Glutamatergic neuron (in vitro differentiated cells): ENCODE data around the gene ULBP2. TPM values are rescaled to one million over a fixed set of nuclear protein-coding genes. Genes with fewer than 3 reads are reported as not detected.

Experiments used
- DNase-seq: peaks from one replicate; pipeline ENCODE4 v3.0.0; 2022
- H3K27ac Mint-ChIP-seq: one replicate; pipeline ENCODE4 v1.8.0; 2020; ENCODE audit warnings: mild to moderate bottlenecking, mixed read lengths, inconsistent platforms; ENCODE audit not compliant: unreplicated experiment
- H3K27me3 Mint-ChIP-seq: one replicate; pipeline ENCODE4 v1.8.0; 2020; ENCODE audit warnings: mild to moderate bottlenecking, moderate library complexity, mixed read lengths, inconsistent platforms; ENCODE audit not compliant: unreplicated experiment
- H3K36me3 Mint-ChIP-seq: one replicate; pipeline ENCODE4 v1.8.0; 2020; ENCODE audit warnings: mild to moderate bottlenecking, mixed read lengths, inconsistent platforms; ENCODE audit not compliant: unreplicated experiment
- H3K4me1 Mint-ChIP-seq: one replicate; pipeline ENCODE4 v1.8.0; 2020; ENCODE audit warnings: mild to moderate bottlenecking, low read depth, mixed read lengths, inconsistent platforms; ENCODE audit not compliant: unreplicated experiment
- H3K4me3 Mint-ChIP-seq: one replicate; pipeline ENCODE4 v1.8.0; 2020; ENCODE audit warnings: mild to moderate bottlenecking, mixed read lengths, inconsistent platforms; ENCODE audit not compliant: unreplicated experiment
- H3K9me3 Mint-ChIP-seq: one replicate; pipeline ENCODE4 v1.8.0; 2020; ENCODE audit warnings: mild to moderate bottlenecking, moderate library complexity, mixed read lengths, inconsistent platforms; ENCODE audit not compliant: unreplicated experiment
- CTCF ChIP-seq: fragments of 200-600 bp; sonication (generic); IDR thresholded peaks from one replicate; pipeline ENCODE4 v1.5.0; 2021; ENCODE audit not compliant: partially characterized antibody, unreplicated experiment
- total RNA-seq: library from RNA; stranded (reverse); fragmentation: NEBNext Ultra II Directional; extraction: Animal tissue kit (Norgen Biotek cat#: 25700); gene quantifications from one replicate; pipeline ENCODE4 v1.2.1, GENCODE V29; 2021; ENCODE audit not compliant: unreplicated experiment

Gene ULBP2
- total RNA-seq, 1 donor from 2014 or later: 5.4 TPM

- no peak overlapping the region for H3K4me3 Mint-ChIP-seq
- H3K4me1 Mint-ChIP-seq: no peaks in the 10 kb centered on the region
- no peaks in the 10 kb centered on the region for H3K36me3 Mint-ChIP-seq
- no peak for TF ChIP-seq CTCF
- H3K27me3 Mint-ChIP-seq: peaks cover 2% of the 10 kb centered on the region
- H3K27ac Mint-ChIP-seq: no peak overlapping the region
- no peak for DNase-seq
- H3K9me3 Mint-ChIP-seq: peaks cover 5% of the 10 kb centered on the region
Observed at GRCh38 chr6:149897015-149897697, 44.7 kb upstream of the ULBP2 start.

- Mint-ChIP-seq H3K9me3 (peaks cover 5% of the 10 kb centered on the region), H3K27ac (no peak within 1 kb of the TSS), H3K36me3 (no peaks in the 10 kb centered on the region), H3K4me1 (no peaks in the 10 kb centered on the region), H3K27me3 (peaks cover 2% of the 10 kb centered on the region), H3K4me3 (no peak within 1 kb of the TSS)
- DNase-seq: no peak
- TF ChIP-seq CTCF: no peak
Observed at GRCh38 chr6:149897855-149898744, 43.7 kb upstream of the ULBP2 start, which contains the start of gene RAET1E. Gene RAET1E, minus strand, starts transcription at chr6:149898113. Its CDS starts 7,212 bp downstream, at chr6:149890901.

DNA sequence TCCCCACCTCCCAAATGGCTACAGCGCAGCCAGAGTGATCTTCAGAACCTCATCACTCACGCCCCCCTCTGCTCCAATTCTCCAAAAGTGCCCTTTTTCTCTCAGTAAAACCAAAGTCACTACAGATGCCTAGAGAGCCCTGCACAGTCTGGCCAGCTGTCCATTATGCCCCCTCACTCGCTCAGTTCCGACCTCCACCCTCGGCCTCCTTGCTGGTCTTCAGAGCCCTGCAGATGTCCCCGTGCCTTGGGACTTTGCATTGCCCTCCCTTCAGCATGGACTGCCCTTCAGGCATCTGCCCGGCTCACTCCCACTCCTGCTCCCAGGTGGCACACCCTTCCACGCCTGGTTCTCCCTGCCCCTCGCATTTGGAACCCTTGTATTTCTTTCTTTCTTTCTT lies 42.8 kb upstream of the ULBP2 start:
- no peak for DNase-seq

GRCh38 chr6:149899486-149899885 lies 42.3 kb upstream of the ULBP2 start:
- Mint-ChIP-seq H3K36me3 (no peaks in the 10 kb centered on the region), H3K27me3 (peaks cover 2% of the 10 kb centered on the region)

More for the DNA sequence above, 42.8 kb upstream of the ULBP2 start:
- Mint-ChIP-seq H3K4me3 (no peak overlapping the region), H3K4me1 (no peaks in the 10 kb centered on the region), H3K27me3 (peaks cover 2% of the 10 kb centered on the region), H3K27ac (no peak overlapping the region), H3K36me3 (no peaks in the 10 kb centered on the region), H3K9me3 (peaks cover 5% of the 10 kb centered on the region)
- no peak for TF ChIP-seq CTCF

More at GRCh38 chr6:149899486-149899885, 42.3 kb upstream of the ULBP2 start:
- H3K27ac Mint-ChIP-seq: no peak overlapping the region
- no peaks in the 10 kb centered on the region for H3K4me1 Mint-ChIP-seq
- peaks cover 5% of the 10 kb centered on the region for H3K9me3 Mint-ChIP-seq
- H3K4me3 Mint-ChIP-seq: no peak overlapping the region
- no peak for TF ChIP-seq CTCF
- no peak for DNase-seq
